ENCODE results near the gene CREB5.

GRCh38 chr7:28369523-28369922 is 42.8 kb upstream of the CREB5 start:
- TF ChIP-seq CTCF (IDR thresholded peaks at IDR 0.05) (no peak), POLR2A (IDR thresholded peaks at IDR 0.05) (no peak), EP300 (IDR thresholded peaks at IDR 0.05) (no peak)
